ENCODE measurements around the gene NEK8. TPM values are rescaled to one million over a fixed set of nuclear protein-coding genes. Genes with fewer than 3 reads are reported as not detected.

The NEK8 gene
- total and polyA plus RNA-seq, 9 of the 15 experiments (the other 6 are each of a cell fraction or from before 2014, with no cell fraction given), result 0.98 to 16.6 (median 4.6) TPM

GRCh38 chr17:28728364-28729200 is at the start of gene NEK8 (continued):
- TF ChIP-seq ATF4 (CRISPR knock-in tag; IDR thresholded peaks at IDR 0.05) (no peak), JUND (IDR thresholded peaks at IDR 0.05; ENCODE audit: borderline replicate concordance, low read depth, low read length) (no peak; the same call in 1 of the 2 replicates), JUND (tag; IDR thresholded peaks at IDR 0.05; ENCODE audit: borderline replicate concordance, low read depth, low read length) (no peak), TSHZ1 (CRISPR knock-in tag; IDR thresholded peaks at IDR 0.05) (no peak), FOXM1 (IDR thresholded peaks at IDR 0.05; ENCODE audit: low read depth) (no peak), FOXM1 (CRISPR knock-in tag; IDR thresholded peaks at IDR 0.05; ENCODE audit: low read depth) (peak; percentile 83; the same call in 1 of the 2 replicates), ZNF398 (CRISPR knock-in tag; IDR thresholded peaks at IDR 0.05) (no peak), C11orf30 (IDR thresholded peaks at IDR 0.05; ENCODE audit: low read depth) (no peak), CC2D1A (IDR thresholded peaks at IDR 0.05) (no peak)
- TF ChIP-seq, protein P1, sequence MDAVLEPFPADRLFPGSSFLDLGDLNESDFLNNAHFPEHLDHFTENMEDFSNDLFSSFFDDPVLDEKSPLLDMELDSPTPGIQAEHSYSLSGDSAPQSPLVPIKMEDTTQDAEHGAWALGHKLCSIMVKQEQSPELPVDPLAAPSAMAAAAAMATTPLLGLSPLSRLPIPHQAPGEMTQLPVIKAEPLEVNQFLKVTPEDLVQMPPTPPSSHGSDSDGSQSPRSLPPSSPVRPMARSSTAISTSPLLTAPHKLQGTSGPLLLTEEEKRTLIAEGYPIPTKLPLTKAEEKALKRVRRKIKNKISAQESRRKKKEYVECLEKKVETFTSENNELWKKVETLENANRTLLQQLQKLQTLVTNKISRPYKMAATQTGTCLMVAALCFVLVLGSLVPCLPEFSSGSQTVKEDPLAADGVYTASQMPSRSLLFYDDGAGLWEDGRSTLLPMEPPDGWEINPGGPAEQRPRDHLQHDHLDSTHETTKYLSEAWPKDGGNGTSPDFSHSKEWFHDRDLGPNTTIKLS (IDR thresholded peaks at IDR 0.05; ENCODE audit: borderline replicate concordance, low read depth), result peak; percentile 91
- TF ChIP-seq, protein P2, sequence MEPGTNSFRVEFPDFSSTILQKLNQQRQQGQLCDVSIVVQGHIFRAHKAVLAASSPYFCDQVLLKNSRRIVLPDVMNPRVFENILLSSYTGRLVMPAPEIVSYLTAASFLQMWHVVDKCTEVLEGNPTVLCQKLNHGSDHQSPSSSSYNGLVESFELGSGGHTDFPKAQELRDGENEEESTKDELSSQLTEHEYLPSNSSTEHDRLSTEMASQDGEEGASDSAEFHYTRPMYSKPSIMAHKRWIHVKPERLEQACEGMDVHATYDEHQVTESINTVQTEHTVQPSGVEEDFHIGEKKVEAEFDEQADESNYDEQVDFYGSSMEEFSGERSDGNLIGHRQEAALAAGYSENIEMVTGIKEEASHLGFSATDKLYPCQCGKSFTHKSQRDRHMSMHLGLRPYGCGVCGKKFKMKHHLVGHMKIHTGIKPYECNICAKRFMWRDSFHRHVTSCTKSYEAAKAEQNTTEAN (CRISPR knock-in tag; IDR thresholded peaks at IDR 0.05), result no peak
- TF ChIP-seq, protein P3, sequence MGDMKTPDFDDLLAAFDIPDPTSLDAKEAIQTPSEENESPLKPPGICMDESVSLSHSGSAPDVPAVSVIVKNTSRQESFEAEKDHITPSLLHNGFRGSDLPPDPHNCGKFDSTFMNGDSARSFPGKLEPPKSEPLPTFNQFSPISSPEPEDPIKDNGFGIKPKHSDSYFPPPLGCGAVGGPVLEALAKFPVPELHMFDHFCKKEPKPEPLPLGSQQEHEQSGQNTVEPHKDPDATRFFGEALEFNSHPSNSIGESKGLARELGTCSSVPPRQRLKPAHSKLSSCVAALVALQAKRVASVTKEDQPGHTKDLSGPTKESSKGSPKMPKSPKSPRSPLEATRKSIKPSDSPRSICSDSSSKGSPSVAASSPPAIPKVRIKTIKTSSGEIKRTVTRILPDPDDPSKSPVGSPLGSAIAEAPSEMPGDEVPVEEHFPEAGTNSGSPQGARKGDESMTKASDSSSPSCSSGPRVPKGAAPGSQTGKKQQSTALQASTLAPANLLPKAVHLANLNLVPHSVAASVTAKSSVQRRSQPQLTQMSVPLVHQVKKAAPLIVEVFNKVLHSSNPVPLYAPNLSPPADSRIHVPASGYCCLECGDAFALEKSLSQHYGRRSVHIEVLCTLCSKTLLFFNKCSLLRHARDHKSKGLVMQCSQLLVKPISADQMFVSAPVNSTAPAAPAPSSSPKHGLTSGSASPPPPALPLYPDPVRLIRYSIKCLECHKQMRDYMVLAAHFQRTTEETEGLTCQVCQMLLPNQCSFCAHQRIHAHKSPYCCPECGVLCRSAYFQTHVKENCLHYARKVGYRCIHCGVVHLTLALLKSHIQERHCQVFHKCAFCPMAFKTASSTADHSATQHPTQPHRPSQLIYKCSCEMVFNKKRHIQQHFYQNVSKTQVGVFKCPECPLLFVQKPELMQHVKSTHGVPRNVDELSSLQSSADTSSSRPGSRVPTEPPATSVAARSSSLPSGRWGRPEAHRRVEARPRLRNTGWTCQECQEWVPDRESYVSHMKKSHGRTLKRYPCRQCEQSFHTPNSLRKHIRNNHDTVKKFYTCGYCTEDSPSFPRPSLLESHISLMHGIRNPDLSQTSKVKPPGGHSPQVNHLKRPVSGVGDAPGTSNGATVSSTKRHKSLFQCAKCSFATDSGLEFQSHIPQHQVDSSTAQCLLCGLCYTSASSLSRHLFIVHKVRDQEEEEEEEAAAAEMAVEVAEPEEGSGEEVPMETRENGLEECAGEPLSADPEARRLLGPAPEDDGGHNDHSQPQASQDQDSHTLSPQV (IDR thresholded peaks at IDR 0.05), result no peak

All from K562 (cell line).